ENCODE data around the gene TMEM184A. TPM values are rescaled to one million over a fixed set of nuclear protein-coding genes. Genes with fewer than 3 reads are reported as not detected.

Gene TMEM184A
- total RNA-seq, 4 donors from 2014 or later: 0.19 to 3.1 (median 0.32) TPM; not detected in 1

DNA sequence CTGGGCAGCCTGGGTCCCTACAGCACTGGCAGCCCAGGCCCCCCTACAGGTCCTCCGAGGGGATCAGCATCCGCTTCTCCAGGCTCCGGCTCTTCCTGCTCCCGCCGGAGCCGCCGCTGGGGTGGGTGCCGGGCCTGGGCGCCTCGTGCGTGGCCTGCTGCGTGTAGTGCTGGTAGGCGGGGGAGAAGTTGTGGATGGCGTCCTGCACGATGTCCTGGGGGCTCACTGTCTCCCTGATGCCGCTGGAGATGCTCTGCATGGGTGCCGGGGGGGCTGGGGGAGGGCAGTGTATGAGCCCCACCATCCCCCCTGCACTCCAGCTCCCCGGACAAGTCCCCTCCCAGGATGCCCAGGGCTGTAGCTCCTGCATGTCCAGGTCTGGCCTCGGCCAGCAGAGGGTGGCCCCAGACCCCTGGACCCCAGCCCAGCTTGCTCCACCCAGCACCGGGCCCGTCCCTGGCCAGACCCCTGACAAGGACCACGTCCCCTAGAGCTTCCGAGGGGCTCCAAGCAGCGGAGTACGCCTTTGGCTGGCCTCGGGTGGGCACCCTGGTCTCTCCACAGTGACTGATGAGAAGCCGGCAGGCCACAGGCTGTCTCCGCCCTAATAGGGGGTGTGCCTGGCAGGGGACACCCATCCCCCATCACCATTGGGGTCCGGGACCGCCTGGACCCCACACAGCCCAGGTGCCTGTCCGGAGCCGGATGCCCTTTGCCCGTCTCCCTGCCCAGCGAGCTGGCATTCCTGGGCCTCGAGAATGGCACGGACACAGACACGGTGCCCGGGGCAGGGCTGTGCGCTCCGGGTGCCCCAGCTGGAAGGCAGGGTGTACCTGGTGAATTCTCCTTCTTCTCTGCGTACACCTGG lies 8.9 kb downstream of the TMEM184A start:
- ATAC-seq (ENCODE audit: low FRiP score) (no peak), DNase-seq (ENCODE audit: low spot score) (no peak)

DNA sequence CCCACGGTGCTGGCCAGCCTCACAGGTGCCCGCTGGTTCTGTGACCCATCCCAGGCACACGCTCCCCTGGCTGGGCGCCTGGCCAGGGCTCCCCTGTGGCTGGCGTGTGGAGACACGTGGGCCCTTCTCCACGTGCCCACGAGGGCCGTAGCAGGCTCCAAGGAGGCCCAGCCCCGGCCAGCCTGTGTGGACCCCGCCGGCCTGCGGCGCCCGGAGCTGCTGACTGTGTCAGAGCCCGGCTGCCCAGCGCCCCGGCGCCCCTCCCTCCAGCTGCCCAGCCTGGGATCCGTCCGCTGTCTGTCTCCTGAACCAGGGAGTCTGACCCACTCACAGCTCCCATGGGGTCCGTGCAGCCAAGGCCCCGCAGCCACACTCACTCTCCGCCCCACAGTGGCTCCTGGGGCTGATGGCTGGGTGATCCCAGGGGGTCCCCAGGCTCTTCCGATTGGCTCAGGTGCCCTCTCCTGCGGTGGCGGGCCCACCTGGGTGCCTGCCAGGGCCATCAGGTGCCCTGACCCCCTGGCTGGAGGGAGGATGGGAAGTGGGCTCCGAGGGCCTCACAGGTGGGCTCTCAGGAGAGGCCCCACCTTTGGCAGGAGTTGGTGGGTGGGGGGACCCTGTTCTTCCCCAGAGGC lies 9.6 kb downstream of the TMEM184A start:
- TF ChIP-seq, protein P1, sequence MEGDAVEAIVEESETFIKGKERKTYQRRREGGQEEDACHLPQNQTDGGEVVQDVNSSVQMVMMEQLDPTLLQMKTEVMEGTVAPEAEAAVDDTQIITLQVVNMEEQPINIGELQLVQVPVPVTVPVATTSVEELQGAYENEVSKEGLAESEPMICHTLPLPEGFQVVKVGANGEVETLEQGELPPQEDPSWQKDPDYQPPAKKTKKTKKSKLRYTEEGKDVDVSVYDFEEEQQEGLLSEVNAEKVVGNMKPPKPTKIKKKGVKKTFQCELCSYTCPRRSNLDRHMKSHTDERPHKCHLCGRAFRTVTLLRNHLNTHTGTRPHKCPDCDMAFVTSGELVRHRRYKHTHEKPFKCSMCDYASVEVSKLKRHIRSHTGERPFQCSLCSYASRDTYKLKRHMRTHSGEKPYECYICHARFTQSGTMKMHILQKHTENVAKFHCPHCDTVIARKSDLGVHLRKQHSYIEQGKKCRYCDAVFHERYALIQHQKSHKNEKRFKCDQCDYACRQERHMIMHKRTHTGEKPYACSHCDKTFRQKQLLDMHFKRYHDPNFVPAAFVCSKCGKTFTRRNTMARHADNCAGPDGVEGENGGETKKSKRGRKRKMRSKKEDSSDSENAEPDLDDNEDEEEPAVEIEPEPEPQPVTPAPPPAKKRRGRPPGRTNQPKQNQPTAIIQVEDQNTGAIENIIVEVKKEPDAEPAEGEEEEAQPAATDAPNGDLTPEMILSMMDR (IDR thresholded peaks at IDR 0.05): no peak
- DNase-seq (ENCODE audit: low spot score): no peak
- ATAC-seq (ENCODE audit: low FRiP score): no peak

More for the DNA sequence above, 8.9 kb downstream of the TMEM184A start:
- TF ChIP-seq, protein P1 (IDR thresholded peaks at IDR 0.05): no peak

DNA sequence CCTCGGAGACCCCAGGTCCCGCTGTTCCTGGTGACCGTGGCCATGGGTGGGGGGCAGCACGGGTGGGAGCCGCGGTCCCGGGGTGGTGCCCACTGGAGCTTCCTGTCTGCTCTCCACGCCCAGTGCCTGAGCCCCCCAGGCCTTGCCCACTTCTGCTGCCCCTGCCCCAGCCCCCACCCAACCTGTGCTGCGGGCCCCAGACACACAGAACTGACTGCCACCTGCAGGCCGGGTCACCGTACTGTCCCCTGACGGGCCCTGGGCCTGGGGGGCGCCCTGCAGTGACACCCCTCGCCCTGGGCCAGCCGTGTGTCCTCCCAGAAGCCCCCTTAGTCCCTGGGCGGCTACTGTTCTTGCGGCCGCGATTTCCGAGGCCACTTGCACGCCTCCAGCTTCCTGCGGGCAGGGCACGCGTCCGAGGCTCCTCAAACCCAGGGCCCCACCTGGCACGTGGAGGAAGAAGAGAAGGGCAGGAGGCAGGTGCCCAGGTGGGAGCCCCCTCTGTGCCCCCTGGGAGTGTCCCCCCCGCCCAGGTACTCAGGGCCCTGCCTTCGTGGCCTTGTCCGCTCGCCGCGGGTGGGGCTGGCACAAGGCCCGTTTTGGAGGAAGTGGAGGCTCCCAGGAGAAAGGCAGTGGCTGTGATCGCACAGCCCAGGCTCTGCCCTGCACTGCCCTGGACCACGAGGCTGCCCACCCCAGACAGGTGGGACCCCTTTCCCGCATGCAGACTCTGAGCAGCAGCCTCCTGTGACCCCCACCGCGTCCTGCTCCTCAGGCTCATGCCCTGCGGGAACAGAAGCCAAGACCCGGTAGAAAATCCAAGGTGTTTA lies 10.4 kb downstream of the TMEM184A start:
- DNase-seq (ENCODE audit: low spot score) (no peak), ATAC-seq (ENCODE audit: low FRiP score) (no peak)

DNA sequence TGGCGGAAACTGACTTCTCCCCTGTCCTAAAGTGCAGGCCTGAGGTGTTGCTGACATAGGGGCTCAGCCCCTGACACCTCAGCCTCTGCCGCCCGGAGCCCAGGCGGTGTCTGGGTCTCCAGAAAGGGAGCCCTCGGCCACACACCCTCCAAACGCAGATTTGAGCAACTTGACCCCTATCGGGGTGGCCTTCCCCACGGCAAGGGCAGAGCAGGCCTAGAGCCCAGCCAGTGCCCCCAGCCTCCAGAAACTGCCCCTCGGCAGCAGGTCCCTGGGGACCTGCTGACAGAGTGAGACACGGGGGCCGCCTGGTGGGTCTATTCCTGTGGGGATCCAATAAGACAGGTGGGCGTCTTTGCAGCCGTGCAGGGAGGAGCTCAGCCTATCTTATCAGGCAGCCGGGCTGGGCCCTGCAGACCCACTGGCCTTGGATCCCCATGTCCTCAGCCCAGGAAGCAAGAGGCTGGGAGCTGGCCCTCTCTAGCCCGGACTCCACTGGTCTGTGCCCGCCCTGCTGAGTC lies 11.0 kb downstream of the TMEM184A start:
- ATAC-seq (ENCODE audit: low FRiP score): no peak
- TF ChIP-seq, protein P1 (IDR thresholded peaks at IDR 0.05): no peak
- no peak for DNase-seq (ENCODE audit: low spot score)

More for the DNA sequence above, 10.4 kb downstream of the TMEM184A start:
- TF ChIP-seq, protein P1 (IDR thresholded peaks at IDR 0.05): no peak

DNA sequence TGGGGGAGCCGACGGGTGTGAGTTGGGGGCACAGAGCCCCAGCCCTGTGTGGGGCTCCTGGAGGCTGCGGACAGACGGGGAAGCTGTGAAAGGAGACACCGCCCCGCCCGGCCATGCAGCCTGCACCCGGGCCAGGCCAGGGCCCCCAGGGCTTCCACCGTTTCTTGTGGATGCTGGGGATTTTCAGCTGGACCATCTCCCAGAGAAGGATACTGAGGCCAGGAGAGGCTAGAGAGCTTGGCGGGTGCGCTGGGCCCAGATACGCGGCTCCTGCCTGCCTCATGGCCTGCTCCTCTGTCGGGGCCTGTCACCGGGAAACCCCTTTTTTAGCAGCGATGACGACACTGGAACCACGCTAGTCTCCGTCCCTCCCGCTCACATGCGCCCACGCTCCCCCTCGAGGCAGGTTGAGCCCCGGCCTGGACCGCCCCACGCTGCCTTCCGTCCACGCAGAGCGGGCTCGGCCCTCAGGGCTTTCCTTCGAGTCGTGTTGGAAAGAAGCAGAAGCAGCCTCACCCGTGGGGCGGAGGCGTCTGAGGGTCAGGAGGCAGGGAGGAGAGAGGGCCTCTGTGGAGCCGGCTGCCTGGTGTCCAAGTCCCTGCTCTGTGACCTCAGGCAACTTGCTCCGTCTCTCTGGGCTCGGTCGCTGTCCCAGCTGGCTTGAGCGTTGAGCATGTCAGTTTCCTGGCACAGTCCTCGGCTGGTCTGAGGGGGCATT lies 11.7 kb downstream of the TMEM184A start:
- TF ChIP-seq, protein P1 (IDR thresholded peaks at IDR 0.05): no peak
- ATAC-seq (ENCODE audit: low FRiP score): no peak
- DNase-seq (ENCODE audit: low spot score): no peak

DNA sequence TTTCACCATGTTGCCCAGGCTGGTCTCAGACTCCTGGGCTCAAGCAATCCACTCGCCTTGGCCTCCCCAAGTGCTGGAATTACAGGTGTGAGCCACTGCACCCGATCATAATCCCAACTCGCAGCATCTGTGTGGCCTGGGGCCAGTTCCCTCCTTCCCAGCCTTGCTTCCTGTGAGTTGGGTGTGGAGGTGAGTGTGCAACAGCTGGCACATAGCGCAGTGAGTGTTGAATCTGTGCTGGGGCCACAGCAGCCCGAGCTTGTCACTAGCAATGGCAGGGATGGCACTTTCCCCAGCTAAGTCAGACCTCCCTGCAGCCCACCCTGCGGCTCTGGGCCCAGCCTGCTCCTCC lies 12.2 kb downstream of the TMEM184A start:
- ATAC-seq (ENCODE audit: low FRiP score) (no peak), DNase-seq (ENCODE audit: low spot score) (no peak)
- TF ChIP-seq, protein P1 (IDR thresholded peaks at IDR 0.05): no peak
